T-helper 9 cell (primary cell): ENCODE measurements around the gene FAM171A2.
"Not testable (repeated sequence)": the region's sequence is repeated elsewhere in the genome, so short reads cannot be mapped to it uniquely, and the experiment has no call there.

ENCODE experiments used
- DNase-seq: peaks from one replicate; pipeline ENCODE4 v3.0.0-alpha.2; 2020

Gene FAM171A2

DNA sequence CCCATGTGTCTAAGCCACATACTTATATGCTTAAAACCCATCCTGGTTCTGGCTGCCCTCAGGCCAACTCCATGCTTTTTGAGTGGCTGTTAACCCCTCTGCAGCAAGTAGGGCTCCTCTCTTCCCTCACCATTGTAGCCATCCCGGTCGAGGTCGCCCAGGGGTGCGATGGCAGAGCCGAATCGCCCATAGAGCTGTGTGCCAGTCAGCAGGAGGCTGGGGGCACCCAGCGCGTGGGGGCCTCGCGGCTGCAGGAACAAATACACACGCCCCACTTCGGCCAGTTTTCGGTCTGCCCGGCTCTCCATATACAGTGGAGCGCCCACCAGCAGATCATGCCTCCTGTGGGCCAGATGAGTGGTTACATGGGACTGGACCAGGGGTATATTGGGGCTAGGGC lies 19.7 kb upstream of the FAM171A2 start:
- DNase-seq, result no peak

DNA sequence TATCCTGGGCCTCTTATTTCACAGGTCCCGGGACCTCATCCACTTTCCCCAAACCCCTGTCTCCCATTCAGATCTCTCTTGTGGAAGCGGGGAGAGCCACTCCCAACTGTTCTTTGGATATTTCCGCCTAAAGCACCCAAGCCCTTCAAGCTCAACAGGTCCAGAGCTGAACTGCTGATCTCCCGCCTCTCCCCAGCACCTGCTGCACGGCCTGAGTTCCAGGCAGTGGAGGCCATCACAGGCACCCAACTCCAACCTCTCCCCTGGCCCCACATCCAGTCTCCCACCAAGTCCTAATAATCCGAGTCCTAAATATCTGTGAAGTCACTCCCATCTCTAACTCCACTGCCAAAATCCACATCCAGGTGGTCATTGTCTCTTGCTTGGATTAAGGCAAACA lies 19.3 kb upstream of the FAM171A2 start:
- no peak for DNase-seq

DNA sequence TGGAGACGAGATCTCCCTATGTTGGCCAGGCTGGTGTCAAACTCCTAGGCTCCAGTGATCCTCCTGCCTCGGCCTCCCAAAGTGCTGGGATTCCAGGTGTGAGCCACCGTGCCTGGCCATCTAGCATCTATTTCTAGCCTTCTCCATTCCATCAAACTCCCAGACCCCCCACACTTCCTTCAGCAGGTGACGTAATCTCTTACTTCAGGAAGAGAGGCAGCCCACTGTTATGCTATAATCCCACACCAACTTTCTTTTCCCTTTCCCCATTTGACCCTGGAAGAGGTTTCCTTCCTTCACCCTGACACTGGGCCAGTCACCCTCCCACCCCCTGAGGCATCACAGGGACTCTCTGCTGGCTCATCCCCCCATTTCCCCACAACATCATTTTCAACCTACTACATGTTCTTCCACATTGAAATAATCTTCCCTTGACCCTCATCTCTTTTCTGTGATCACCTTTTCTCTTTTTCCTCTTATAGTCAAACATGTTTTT lies 18.2 kb upstream of the FAM171A2 start:
- DNase-seq, result no peak

DNA sequence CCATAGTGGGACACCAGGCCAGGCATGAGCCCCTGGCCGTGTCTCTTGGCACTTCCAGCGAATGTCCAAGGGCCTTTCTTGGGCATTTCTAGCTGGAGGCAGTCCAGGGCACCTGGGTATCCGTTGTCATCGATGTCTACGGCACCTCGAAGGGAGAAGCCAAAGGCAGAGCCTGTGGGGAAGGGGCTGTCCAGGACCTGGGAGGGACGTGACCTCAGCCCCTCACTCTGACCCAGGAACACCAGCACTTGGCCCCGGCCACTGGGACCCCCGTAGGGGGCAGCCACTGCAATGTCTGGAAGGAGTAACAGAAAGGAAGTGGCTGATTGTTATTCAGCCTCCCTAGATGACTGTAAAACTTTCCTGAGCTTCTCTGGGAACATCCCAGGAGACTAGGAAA lies 17.1 kb upstream of the FAM171A2 start:
- DNase-seq, result no peak

DNA sequence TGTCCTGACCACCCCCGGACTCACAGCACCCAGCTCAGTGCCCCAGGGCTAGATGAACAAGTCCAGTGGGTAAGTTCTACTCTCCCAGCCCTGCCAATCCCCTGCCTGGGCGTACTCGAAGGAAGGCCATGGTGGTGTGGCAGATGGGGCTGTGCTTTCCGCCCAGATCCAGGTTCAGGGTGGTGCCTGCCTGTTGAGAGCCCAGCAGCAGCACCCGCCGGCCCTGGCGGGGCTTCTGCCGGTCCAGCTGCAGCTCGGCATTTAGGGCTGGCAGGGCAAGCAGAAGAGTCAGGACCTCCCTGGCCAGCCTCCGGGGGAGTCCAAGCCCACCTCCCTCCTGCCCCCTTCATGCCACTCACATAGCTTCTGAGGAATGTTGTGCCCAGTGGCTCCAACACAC lies 16.2 kb upstream of the FAM171A2 start:
- DNase-seq, result no peak

DNA sequence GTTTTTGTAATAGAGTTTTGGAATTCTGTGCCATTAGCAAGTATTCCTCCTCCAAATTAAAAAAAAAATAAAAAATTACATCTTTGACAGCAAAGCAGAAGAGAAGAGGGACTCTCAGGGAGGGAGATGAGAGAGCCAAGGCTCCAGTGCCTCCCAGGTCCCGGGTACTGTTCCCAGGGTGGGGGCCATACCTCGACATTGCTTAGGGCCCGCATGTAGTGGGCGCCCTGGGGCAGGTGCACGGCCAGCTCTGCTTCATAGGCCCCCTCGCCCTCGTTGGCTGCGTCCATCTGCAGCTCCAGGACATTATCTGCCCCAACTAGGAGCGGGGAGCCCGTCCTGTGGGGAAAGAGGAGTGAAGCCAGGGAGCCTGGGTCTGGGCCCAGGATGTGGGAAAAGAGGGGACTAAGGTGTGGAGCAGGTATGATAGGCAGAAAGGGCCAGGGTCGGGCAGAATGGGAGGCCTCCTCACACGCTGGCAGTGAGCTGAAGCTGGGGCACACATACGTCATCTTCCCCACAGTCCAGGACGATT lies 14.6 kb upstream of the FAM171A2 start:
- no peak for DNase-seq

DNA sequence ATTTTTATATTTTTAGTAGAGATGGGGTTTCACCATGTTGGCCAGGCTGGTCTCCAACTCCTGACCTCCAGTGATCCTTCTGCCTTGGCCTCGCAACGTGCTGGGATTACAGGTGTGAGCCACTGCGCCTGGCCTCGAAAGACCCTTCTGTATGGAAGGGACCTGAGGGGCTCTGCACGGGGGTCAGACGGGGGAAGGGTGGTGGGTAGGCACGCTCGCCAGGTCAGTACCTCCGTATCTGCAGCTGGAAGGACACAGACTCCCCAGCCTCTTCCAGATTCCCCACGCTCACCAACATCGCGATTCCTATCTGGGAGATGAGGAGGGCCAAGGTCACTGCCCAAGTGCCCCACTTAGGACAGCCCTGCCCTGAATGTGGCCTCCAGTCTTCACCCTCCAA lies 13.1 kb upstream of the FAM171A2 start:
- DNase-seq, result no peak

DNA sequence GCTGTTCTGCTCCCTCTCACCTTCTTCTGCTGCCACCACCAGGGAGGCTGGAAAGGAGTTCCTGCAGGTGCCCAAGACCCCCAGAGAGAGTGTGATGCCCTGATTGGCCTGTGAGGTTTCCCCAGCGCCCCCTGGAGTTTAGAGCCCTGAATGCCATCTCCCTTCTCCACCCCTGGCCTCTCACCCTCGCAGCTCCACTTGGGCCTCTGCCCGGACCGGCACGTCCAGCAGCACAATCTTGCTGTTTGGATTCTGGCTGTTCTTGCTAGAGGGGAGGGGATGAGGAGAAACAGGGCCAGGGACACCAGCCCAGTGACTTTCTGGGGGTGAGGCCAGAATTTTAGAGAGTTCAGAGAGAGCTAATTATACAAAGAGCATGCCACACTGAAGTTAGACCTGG lies 12.5 kb upstream of the FAM171A2 start:
- no peak for DNase-seq

DNA sequence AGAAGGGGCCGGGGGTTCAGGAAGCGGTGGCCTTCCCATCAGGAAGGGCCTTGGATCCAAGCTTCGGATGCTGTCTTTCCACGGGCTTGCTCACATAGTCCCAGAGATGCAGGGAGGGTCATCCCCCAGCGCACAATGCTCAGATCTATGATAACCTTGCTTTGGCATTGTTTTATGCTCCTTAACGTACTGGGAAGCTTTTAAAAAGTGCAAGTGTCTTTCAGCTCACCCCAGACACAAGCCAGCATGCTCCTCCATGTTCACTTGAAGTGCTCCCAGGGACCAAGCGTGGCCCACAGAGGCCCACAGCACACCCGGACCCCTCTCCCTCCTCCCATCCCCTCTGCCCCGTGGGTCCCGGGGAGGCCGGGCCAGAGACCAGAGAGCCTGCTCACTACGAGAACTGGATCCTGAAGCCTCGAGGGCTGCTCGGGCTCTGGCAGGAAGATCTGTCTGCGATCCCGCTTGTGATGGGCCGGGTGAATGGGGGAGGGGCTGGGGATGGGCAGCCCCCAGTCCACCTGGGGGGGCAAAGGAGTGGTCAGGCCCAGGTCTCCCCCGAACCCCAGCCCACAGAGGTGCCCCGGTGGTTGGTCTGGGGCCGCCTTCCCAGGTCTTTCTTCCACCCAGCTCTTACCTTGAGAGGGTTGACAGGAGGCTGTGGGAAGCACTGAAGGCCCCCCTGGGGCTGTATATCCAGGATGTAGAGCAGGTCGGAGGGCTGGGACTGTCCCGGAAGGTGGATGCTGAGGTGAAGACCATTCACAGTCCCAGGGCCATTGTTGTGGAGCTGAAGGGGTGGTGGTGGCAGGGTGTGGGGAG lies 11.8 kb upstream of the FAM171A2 start:
- DNase-seq, result no peak

DNA sequence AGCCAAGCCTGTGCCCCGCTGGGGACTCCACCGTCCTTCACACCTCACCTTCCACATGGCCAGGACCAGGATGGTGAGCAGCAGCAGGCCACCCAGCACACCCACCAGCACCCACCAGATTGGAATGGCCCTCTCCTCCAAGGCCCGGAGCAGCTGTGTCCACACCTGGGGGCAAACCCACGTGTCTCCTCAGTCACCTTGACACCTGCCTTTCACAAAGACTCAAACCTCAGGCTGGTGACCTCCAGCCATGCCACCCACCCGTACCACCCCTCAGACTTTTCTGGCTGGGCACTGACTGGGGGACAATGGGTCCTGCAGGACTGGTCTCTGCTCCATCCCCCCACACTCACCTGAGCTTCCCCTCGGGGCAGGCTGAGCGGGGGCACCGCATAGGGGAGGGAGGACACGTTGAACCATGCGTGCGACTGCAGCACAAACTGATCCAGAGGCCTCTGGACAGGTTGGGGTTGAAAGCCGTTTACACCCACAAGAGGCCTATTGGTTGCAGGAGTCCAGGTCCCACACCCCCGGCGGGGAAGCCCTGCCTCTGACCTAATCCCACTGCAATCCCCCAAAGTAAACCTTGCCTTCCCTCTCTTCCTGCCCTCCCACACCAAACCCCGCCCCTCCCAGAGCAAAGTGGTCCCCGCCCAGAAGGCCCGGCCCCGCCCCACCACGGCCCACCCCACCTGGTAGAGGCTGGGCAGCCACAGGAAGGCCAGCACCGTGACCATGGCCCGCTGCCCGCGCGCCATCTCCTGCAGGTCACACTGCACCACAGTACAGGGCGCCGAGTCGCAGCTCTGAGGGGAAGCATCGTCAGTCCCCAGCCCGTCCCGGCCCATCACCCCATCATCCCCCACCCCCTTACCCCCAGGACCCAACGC lies 10.9 kb upstream of the FAM171A2 start:
- DNase-seq, result no peak

DNA sequence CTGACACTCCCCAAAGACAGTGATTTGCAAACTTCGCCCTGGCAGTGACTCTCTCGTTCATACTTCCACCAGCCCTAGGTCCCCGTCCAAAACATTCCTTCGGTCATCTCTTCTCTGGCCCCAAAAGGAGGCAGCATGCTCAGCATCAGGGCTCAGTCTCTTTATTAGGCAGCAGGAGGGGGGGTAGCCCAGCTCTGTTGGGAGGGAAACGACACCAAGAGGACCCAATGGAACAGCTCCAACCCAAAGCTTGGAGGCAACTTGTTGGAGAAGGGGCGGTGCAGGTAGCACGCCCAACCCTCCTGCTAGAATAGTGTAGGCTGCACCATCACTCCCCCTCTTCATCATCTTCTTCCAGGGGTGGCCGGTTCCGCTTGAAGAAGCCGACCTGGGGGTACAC lies 8.4 kb upstream of the FAM171A2 start:
- DNase-seq, result no peak

DNA sequence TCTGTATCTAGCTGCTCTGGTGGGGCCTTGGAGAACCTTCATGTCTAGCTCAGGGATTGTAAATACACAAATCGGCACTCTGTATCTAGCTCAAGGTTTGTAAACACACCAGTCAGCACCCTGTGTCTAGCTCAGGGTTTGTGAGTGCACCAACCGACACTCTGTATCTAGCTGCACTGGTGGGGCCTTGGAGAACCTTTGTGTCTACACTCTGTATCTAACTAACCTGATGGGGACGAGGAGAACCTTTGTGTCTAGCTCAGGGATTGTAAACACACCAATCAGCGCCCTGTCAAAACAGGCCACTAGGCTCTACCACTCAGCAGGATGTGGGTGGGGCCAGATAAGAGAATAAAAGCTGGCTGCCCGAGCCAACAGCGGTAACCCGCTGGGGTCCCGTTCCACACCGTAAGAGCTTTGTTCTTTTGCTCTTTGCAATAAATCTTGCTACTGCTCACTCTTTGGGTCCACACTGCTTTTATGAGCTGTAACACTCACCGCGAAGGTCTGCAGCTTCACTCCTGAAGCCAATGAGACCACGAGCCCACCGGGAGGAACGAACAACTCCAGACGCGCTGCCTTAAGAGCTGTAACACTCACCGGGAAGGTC lies 5.9 kb upstream of the FAM171A2 start:
- not testable (repeated sequence) for DNase-seq

DNA sequence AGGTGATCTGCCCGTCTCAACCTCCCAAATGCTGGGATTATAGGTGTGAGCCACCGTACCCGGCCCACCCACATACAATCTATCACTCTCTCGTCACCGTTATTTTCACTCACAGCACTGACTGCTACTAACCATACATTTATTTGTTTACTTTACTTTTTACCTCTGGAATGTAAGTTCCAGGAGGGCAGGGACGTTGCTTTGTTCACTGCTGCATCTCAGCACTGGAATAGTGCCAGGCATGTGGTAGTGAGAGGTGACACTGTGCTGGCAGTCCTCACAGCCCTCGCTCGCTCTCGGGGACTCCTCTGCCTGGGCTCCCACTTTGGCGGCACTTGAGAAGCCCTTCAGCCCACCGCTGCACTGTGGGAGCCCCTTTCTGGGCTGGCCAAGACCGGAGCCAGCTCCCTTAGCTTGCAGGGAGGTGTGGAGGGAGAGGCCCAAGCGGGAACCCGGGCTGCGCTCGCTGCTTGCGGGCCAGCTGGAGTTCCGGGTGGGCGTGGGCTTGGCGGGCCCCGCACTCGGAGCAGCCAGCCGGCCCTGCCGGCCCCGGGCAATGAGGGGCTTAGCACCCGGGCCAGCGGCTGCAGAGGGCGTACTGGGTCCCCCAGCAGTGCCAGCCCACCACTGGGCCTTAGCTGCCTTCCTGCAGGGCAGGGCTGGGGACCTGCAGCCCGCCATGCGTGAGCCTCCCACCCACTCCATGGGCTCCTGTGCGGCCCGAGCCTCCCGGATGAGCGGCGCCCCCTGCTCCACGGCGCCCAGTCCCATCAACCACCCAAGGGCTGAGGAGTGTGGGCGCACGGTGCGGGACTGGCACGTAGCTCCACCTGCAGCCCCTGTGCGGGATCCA lies 5.0 kb upstream of the FAM171A2 start:
- not testable (repeated sequence) for DNase-seq

DNA sequence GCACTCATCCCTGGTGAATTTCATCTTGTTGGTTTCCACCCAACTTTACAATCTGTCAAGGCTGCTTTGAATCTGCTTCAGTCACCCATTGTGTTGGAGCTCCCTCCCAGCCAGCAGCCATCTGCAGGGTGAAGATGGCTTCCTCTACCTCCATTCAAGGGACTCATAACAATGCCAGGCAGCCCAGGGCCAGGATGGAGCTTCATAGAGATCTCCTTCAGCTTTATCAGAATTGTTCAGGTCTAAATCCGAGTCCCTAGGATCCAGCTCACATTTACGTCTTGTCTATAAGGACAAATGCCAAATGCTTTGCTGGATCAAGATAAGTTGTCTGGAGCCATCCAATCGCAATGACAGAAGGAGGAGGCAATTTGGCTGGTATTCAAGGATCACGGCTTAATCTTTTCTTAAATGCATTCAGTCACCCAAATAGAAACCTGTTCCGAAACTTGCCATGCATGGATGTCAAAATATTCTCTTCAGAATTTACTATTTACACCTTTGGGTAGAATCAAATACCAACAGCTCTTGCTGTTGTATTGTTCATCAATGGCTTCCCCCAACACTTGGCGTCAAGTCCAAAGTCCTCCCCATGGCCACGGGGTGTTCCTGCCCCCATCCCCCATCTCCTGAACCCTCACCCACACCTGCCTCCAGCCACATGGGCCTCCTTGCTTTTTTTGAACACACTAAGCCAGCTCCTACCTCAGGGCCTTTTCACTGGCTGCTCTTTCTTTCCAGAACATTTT lies 3.8 kb upstream of the FAM171A2 start:
- no peak for DNase-seq

DNA sequence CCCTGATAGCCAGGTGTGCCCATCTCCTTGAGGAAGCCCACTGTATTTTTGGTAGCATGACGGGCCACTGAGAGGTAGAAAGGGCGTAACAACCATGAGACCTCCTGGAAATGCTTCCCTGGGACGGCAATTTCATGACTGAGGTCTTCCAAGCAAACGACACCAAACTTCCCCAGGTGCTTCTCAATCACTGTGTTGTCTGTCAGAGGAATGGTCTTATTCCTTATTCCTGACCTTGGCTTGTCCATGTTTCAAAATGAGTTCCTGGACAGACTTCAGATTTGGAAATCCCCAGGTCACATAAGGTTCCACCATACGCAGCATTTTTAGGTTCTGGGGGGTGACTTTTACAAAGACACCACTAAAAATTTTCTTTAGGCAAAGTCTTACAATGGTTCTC lies 1.4 kb upstream of the FAM171A2 start:
- not testable (repeated sequence) for DNase-seq

DNA sequence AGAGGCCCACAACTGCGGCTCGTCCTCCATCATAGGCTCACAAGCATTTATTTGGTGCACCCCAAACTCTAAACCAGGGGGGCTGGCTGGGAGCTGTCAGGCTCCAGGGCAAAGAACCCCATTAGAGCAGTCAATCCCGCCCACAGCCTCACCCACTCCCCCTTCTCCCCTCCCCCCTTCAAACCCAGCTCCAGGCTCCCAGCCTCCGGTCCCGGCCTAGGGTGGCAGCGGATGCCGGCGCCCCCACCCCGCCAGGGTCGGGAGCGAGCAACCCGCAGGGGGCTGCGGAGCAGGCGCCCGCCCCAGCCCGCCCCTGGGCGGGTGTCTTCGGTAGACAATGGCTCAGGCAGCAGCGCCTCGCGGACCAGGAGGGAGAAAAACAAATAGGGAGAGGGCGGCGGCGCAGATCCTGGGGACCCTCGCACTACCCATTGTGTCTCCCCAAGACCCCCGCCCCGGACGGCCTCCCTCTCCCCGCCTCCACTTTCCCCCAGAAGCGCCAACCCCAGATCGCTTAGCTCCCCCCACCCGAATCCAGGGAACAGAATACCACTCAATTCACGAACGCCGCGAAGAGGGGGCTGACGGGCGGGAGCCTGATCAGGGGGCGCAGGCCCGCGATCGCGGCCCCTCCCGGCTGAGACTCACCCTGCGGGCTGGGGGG lies 572 bp downstream of the FAM171A2 start:
- no peak for DNase-seq

DNA sequence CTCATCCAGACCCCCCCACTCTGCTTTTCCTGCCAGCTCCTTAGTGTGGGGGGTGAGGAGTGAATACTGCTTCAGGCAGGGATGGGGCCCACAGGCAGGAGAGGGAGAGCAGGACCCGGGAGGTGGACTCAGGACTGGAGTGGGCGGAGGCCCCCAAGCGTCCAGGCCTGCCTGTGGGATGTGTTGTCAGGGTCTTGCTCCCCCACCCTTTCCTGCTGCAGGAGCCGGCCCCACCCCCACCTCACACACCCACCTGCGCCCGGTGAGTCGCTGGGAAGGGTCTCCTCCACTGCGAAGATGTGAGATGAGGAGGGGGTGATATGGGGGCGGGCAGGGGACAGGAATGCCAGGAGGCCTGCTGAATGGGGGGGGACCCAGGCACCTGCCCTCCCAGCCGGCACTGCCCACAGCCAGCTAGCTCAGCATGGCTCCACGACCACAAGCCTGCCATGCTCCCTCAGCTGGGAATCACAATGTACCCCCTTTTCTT lies 1.1 kb downstream of the FAM171A2 start:
- no peak for DNase-seq

DNA sequence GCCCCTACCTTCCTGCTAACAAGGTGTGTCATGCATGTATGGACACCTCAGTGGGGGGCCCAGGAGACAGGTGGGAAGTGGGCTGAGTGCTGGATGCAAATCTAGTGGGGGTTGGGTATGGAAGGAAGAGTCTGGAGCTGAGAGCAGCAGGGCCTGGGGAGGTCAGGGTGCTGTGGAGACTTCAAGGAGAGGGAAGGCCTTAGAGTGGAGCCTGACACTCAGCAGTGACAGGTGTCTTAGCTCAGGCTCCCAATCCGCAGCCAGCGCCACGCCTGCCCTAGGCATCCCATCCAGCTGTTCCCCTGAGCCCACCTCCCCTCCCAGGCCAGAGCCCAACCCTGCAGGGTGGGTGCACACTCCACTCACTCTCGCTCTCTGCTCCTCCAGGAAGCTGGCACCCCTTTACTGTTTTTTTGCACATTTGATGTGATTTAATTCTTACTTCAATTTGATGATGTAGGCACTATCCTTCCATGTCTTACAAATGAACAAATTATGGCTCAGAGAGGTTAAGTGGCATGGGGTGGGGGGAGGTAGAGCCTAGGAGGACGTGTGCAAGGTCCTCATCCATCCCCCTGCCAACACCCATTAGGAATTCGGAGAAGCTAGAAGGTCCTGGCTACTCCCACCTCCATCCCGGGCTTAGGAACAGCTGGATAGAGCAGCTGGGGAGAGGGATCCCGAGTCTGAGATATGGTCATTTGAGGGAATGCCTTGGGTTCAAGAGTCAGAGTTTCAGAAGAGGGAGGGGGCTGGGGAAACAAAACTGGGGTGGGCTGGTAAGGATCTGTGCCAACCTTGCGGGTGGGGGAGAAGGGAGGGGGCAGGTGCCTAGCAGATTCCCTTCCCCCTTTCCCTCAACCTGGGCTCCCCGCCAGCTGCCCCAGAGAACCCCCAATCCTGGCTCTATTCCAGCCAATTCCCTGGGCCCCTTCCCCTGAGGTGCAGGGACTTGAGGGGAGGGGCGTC lies 2.1 kb downstream of the FAM171A2 start:
- no peak for DNase-seq

DNA sequence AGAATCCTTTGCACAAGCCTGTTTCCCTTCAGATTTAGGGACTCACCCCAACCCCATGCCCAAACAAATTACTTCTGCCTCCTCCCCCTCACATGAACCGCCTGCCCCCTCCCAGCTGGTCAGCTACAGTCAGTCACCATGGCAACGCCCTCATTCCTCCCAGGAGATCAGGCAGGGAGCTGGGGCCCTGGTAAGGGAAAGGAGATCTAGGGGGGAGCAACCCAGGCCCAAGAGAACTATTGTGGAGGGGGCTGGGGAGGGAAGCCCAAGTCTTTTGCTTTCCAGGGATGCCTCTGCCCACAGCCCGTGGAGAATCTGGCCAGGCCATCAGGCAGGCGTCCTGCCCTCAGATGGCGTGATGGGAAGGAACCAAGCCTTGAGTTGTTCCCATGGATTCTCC lies 2.8 kb downstream of the FAM171A2 start:
- no peak for DNase-seq
